NCI-H2107 treated with DMSO at 0.1 percent for 48 hours (cell line): ENCODE measurements around the gene TPK1.
"Not testable (repeated sequence)": the region's sequence is repeated elsewhere in the genome, so short reads cannot be mapped to it uniquely, and the experiment has no call there.

Experiments used
- DNase-seq: peaks from one replicate; lab custom pipeline; 2025; ENCODE audit not compliant: unreplicated experiment; lab: John Stamatoyannopoulos, UW

Gene TPK1

DNA sequence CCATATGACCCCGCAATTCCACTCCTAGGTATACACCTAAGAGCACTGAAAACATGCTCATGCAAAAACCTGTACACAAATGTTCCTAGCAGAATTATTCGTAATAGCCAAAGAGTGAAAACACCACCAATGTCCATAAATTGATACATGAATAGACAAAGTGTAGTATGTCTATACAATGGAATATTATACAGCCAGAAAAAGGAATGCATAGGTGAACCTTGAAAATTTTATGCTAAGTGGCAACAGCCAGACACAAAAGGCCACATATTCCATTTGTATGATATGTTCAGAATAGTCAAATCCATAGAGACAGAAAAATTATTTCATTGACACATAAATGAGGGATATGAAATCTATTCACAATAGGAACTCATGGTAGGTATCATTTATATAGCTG, 351.4 kb downstream of the TPK1 start:
- DNase-seq = no peak

DNA sequence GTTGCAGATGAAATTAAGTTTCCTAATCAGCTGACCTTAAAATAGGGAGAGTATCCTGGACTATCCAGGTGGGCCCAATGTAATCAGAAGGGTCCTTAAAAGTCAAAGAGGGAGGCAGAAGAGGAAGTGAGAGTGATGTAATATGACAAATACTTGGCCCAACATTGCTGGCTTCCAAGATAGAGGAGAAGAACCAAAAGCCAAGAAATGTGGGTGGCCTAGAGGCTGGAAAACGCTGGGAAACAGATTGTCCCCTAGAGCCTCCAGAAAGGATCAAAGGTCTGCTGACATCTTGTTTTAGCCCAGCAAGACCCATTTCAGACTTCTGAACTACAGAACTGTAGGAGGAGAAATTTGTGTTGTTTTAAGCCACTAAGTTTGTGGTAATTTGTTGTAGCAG, 352.7 kb downstream of the TPK1 start:
- no peak for DNase-seq

DNA sequence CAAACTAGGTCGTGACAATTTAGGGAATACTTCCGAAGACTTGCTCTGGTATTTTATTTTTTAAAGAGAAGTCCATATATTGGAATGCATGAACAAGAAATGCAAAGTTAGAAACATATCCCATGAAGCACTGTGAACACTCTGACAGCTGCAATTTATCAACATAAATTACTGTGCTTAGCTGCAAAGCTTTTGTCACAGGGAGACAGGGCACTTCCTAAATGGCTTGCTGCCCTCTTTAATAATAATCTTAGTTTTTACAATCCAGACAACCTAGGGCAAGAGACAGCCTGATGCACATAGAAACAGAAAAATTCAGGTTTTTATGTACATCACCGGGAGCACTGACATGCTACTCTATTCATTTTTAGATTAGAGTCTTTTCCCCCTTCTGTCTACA, 354.0 kb downstream of the TPK1 start:
- DNase-seq = no peak

DNA sequence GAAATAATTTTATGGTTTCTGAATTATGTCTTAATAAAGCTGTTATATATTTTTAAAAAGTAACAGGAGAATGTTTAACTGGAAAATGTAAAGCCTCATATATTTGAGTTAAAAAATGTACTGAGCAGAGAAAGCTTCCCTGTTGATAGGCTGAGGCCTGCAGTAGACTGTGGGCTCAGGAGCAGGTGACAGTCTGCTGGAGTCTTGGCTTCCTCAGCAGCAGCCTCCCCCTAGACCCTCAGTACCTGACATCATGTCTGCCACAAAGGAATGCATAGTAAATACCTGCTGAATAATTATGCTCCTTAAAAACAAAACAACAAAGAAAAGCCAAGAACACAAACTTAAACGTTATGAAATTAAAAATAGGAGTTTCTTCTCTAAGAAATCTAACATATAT, 358.5 kb downstream of the TPK1 start:
- no peak for DNase-seq

DNA sequence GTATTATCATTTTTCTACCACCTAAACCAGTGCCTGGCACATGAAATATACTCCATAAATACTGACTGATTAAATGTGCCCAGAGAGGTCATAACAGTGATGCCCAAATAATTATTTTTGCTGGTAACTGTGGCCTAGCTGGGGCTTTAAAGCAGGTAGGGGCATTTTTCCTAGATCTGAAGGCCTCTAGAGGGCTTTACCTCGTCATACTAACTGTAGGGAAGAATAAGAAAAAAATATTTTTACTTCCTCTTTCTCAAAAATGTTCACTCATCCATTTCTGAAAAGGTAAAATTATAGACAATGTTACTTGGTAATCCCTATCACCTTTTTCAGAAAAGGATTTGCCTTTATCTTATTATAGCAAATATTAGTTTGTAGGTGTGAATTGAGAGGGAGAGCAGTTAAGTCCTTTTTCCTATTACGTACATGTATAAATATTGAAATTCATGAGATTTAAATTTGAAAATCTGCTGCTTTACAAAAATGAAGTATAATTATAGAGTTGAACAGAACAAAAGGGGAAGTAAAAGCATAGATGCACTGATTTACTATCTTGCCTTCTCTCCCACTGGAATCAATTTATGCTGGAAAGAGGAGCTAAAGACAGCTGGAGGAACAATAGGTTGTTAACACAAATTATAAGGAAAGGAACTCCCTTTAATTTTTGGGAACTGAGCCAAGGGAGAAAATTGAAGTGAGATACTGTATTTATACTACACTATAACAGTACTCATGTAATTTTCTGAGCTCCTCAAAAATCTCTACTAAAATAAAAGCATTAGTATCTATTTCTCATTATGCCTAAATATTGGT, 360.8 kb downstream of the TPK1 start:
- DNase-seq = no peak

DNA sequence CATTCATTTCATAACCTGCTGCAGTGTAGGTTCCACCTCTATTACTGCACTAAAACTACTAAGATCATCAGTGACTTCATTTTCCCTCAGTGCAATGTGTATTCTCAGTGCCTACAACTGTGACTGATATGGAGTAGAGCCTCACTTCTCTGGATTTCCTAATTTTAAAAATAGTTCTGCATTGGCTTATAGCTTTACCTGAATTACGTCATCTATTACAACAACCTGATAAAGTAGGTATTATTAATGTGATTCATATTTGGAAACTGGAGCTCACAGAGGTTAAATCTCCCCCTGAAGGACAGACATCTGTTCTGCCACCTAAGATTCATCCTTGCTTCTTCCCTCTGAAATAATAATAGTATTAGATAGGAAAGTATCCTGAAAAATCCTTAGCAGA, 361.5 kb downstream of the TPK1 start:
- no peak for DNase-seq

DNA sequence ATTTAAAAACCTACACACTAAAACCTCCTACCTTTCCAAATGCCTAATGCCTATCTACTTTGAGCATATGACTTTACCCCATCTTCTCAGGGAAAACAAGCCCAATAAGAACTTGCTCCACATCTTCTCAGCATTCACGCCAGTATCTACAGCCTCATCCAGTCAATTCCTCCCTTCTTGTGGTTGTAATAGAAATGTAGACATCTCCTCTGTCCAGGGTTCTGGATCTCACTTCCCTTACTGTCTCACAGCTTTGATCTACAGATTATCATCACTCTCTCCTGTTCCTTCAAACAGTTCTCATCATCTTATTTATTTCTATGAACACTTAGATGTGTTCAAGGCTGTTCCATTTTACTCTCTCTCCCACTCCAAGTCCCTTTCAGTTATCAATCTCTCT, 361.9 kb downstream of the TPK1 start:
- DNase-seq = no peak

DNA sequence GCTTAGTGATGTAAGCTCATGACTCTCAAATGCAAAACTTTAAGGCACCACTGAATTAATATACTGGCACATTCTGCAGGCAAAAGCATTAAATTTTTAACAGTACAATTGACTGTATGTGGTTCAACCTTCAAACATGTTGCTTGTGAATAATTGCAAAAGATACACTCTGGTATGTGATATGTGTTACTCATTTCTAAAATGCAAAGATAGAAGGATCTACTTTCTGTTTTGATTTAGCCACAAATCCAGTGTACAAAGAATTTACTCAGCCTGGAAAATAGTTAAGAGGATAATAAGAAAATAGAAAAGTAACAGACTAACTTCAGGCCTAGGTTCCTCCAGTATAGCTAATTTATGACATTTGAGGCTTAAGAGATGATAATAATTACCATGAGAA, 365.8 kb downstream of the TPK1 start:
- DNase-seq = no peak

DNA sequence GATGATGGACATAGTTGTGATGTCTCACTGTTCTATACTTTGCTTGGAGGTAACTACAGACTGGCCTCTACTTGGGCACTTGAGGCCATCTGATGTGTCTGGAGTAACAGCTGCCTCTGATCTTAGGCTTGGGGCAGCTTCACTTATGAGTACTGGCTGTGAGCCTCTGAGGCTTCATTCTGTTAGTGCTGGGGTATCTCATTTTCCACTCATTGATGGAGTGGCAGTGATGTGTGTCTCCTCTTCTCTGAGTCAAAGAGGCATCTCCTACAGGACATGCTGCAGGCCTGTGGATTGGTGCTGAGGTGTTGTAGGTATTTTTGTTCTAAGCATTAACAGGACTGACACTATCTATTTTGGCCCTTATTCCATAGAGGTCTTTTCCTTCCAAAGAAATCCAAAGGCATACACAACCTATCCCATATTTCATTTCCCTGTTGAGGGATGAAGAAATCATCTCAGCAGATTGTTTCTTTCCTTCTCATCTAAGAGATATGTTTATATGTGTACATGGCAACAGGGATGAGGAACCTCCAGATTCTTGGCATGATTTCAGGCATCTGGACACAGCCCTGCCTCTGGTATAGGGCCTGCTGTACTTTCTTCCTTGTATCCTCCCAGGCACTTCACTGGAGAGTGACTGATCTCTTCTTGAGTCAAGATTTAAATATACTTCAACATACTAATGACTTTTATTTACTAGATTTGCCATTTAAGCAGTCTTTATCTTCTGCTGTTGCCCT, 366.7 kb downstream of the TPK1 start:
- DNase-seq = no peak

DNA sequence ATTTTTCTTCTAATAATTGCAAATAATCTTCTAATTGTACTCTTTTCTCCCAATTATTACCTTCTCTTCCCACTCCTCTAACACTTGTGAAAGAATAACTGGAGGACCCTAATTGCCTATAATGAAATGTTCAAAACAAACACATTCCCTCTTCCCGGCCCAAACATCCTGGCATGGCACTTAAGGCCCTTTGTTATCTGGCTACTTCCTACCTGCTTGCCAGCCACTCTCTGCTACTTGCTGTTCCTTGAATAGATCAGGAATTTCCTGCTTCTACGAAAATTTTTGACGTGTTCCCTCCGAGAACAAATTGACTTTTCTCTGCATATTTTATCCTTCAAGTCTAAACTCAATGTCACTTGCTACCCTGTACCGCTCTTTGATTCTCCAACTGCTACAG, 376.2 kb downstream of the TPK1 start:
- no peak for DNase-seq

DNA sequence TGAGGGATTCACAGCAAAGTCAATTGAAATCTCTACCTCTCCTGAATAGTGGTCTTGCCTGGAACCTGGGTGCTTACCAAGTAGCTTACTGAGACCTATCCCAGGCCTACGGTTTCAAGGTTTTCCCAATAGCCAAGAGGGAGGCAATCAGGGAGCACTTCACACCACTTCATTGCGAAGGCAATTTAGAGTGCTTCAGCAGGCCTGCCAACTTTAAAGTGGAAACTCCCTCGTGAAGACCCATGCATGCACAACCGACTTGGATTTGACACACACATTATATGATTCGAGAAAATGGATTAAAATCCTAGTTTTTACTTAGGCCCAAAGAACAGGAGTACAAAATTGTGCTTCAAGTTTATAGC, 380.8 kb downstream of the TPK1 start:
- no peak for DNase-seq

DNA sequence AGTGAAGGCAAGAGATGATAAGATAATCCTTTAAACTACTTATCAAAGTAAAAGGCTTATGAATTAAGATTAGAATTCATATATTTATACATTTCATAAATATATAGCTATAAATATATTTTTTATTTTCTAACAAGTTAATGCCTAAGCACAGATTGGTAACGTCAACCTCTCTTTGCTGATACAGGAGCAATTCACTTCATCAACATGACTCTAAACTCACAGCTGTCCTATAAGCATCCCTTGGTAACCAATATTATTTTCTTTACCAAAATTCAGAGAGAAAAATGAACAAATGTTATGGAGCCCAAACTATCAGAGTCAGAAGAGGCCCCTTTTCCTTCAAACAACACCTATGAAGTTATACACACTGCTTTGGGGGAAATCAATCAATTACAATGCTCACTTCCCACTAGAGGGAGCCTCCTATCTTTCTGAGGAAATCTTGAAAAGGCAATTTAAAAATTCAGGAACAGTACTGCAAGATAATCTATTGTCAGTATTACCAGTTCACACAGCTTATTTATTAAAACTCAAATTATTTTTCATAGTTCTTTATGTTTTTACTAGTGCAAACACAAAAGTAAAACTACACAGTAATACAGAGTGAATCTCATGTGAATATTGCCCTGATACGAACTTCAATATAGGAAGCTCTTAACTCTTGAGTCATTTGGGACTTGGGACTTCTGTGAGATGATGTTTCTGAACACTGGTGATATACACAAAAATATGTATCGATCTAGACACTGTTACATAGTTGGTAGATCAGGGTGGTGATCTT, 381.4 kb downstream of the TPK1 start:
- no peak for DNase-seq

DNA sequence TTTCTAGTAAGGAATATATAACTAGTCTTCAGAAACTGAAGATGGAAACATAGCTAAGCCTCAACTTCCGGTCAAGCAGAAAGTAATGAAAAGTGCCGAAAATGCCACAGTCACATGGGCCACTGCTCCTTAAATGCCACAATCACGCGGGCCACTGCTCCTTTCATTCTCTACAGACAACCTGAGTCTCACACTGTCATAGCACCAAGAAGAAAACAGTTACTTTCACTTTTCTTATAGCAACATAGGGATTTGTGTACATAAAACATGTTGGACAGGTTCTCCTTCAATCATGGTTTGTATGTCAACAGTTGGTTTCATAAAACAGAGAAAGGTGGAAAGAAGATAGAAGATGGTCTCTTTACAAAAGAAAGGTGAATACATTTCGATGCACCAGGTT, 383.8 kb downstream of the TPK1 start:
- no peak for DNase-seq

DNA sequence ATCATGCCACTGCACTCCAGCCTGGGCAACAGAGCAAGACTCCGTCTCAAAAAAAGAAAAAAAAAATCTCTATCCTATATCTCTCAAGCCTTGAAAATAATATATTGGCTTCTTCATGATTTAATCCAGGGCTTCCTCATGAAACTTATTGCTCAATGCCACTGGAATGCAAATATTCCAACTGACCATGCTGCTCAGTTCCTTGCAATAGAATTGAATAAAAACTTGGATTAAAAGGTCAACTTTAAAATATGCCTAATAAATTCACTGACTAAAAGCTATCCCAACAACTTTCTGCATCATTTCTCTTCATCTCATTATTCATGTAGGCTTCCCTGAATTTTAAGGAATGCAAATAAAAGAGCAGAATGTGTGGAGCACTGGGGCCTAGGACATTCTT, 390.3 kb downstream of the TPK1 start:
- no peak for DNase-seq

DNA sequence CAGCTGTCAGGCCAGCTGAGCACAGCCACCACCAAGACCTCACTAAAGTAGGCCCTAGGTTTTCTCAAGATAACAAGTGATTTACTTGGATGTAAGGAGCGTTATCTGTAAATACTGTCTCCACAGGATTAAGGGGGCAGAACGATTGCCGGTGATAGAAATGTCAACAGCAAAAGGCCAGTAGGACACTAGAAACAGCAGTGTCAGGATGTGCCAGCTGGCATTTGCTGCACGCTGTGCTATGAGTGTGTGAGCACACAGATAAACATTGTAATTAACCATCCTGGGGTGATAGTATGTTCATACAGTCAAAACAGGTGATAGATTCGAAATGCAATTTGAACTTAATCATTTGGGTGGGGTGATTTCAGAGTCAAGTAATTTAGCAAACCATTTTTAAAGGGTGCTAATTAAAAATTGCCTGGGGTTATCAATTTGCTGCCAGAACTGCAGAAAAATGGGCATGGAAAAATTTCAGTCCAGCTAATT, 396.1 kb downstream of the TPK1 start:
- no peak for DNase-seq

DNA sequence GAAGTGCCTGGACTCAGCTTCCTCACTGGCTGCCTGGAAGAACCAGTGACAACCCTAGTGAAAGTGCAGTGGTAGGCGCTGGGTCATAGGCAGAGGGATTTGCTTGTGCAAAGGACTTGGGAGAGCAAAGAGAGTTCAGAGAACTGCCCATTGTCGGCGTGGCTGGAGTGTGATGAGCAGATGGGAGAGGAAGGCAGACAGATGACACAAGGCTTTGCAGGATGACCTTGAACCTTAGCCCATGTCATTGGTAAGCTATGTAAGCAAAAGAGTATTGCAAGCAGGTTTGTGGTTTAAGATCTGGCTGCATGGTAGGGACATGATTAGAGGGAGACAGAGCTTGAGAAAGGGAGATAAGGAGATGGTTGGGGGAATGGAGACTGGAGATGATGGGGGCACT, 397.1 kb downstream of the TPK1 start:
- no peak for DNase-seq

DNA sequence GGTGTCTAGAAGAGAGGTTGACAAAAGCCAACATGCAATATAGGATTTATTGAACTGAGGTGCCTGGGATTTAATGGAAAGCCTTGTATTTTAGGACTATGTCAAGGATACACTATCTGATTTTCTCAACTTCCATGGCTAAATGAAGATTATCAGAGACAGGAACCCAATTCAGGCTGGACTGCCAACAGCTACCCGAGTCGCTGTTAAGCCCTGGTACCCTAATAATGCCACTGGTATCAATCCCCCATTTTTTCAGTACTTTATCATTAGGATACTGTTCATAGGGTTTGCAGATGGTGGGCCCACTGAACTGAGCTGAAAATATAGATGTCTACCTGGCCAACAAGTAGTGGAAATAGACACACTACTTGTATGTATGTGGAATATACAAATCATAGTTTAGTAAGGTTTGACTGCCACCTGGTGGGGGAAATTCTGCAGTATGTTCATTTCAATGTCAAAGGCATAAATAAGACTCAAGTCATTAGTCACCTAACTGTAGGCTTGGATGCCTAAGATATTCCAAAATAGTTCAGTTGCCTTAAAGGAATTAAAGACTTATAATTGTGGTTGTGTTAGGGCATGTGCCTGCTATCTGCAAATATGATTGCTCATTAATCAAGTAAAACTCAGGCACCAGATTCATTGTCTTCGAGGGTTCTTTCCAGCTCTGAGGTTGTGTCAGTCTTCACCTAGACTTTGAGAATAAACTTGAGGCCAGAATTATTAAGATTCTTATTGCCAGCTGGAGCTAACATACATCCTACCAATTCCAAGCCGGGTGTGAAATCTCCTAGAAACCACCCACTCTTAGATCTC, 398.3 kb downstream of the TPK1 start:
- peak; percentile 7 for DNase-seq

DNA sequence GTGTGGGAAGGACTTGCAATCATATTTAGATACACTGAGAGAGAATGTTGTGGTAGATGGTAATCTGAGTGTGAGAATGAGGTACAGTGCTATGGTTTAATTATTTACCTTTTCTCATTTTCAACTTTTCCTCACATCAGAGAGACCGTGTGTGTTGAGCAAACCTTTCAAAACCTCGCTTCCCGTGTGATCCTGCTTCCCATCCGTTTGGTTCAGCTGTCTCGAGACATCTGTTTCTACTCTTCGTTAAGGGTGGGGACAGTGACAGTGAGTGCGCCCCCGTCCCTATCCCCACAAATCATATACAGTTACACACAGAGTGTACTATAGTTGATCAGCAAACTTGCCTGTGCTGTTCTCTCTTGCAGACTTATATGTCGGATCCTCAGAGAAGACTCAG, 399.4 kb downstream of the TPK1 start:
- no peak for DNase-seq

DNA sequence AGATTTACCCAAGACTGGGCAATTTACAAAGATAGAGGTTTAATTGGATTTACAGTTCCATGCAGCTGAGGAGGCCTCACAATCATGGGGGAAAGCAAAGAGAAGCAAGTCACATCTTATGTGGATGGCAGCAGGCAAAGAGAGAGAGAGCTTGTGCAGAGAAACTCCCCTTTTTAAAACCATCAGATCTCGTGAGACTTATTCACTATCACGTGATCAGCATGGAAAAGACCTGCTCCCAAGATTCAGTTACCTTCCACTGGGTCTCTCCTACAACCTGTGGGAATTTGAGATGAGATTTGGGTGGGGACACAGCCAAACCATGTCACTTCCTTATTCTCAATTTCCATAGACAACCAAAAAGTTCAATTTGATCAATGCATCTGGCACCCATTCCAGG, 407.4 kb downstream of the TPK1 start:
- DNase-seq = no peak

DNA sequence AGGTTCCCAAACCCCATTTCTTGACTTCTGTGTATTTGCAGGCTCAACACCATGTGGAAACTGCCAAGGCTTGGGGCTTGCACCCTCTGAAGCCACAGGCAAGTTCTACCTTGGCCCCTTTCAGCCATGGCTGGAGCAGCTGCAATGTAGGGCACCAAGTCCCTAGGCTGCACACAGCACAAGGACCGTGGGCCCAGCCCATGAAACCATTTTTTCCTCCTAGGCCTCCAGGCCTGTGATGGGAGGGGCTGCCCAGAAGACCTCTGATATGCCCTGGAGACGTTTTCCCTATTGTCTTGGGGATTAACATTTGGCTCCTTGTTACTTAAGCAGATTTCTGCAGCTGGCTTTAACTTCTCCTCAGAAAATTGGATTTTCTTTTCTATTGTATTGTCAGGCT, 408.3 kb downstream of the TPK1 start:
- not testable (repeated sequence) for DNase-seq

DNA sequence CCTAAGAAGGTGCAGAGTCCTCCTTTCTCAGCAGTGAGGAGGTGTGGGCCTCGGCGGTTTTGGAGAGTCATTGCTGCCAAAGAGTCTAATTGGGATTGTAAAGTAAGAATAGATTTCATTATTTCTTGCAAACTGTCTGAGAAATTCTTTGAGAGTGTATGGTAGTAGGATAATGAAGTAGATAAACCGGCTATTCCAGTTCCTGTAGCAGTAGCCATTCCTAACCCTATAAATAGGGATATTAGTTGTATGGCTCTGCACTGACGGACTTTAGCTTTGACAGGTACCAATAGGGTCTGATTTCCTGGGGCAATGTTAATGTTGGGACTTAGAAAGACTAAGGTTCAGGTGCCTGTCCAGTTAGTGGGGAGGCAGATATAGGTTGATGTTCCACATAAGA, 416.9 kb downstream of the TPK1 start:
- DNase-seq = not testable (repeated sequence)
